Type B pancreatic cell (in vitro differentiated cells): ENCODE results near the gene FER. TPM values are rescaled to one million over a fixed set of nuclear protein-coding genes. Genes with fewer than 3 reads are reported as not detected.

Experiments
- DNase-seq: peaks from one replicate; pipeline ENCODE4 v3.0.0; 2021; ENCODE audit warnings: mixed read lengths; ENCODE audit not compliant: unreplicated experiment; ENCODE audit errors: extremely low spot score
- H3K27ac Mint-ChIP-seq: 2 replicates; pipeline ENCODE4 v1.8.0; 2021; ENCODE audit warnings: mild to moderate bottlenecking, mixed read lengths
- H3K27me3 Mint-ChIP-seq: 2 replicates; pipeline ENCODE4 v1.8.0; 2021; ENCODE audit warnings: mixed read lengths
- H3K36me3 Mint-ChIP-seq: 2 replicates; pipeline ENCODE4 v1.8.0; 2021; ENCODE audit warnings: mixed read lengths
- H3K4me1 Mint-ChIP-seq: one replicate; pipeline ENCODE4 v1.8.0; 2021; ENCODE audit warnings: mixed read lengths; ENCODE audit not compliant: unreplicated experiment
- H3K4me3 Mint-ChIP-seq: 2 replicates; pipeline ENCODE4 v1.8.0; 2021; ENCODE audit warnings: mild to moderate bottlenecking, mixed read lengths
- H3K9me3 Mint-ChIP-seq: 2 replicates; pipeline ENCODE4 v1.8.0; 2021; ENCODE audit warnings: mixed read lengths
- total RNA-seq: library from RNA; stranded (reverse); gene quantifications from 2 replicates; pipeline ENCODE4 v1.2.1, GENCODE V29; 2021; ENCODE audit warnings: low replicate concordance
- TF ChIP-seq, protein P1 (sequence below): fragments of 200-600 bp; sonication (generic); conservative IDR thresholded peaks from 2 replicates; pipeline ENCODE4 v1.5.0; 2021; ENCODE audit warnings: antibody characterized with exemption, mild to moderate bottlenecking

The FER gene
- total RNA-seq, 1 donor from 2014 or later = 29.7 TPM

GRCh38 chr5:109160468-109160867 is 412.8 kb downstream of the FER start:
- H3K36me3 Mint-ChIP-seq = peaks cover 3% of the 10 kb centered on the region
- DNase-seq = no peak
- H3K4me3 Mint-ChIP-seq = no peak overlapping the region
- no peaks in the 10 kb centered on the region for H3K4me1 Mint-ChIP-seq
- no peaks in the 10 kb centered on the region for H3K9me3 Mint-ChIP-seq
- TF ChIP-seq, protein P1, sequence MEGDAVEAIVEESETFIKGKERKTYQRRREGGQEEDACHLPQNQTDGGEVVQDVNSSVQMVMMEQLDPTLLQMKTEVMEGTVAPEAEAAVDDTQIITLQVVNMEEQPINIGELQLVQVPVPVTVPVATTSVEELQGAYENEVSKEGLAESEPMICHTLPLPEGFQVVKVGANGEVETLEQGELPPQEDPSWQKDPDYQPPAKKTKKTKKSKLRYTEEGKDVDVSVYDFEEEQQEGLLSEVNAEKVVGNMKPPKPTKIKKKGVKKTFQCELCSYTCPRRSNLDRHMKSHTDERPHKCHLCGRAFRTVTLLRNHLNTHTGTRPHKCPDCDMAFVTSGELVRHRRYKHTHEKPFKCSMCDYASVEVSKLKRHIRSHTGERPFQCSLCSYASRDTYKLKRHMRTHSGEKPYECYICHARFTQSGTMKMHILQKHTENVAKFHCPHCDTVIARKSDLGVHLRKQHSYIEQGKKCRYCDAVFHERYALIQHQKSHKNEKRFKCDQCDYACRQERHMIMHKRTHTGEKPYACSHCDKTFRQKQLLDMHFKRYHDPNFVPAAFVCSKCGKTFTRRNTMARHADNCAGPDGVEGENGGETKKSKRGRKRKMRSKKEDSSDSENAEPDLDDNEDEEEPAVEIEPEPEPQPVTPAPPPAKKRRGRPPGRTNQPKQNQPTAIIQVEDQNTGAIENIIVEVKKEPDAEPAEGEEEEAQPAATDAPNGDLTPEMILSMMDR = no peak
- H3K27me3 Mint-ChIP-seq = no peaks in the 10 kb centered on the region
- H3K27ac Mint-ChIP-seq = no peak overlapping the region

DNA sequence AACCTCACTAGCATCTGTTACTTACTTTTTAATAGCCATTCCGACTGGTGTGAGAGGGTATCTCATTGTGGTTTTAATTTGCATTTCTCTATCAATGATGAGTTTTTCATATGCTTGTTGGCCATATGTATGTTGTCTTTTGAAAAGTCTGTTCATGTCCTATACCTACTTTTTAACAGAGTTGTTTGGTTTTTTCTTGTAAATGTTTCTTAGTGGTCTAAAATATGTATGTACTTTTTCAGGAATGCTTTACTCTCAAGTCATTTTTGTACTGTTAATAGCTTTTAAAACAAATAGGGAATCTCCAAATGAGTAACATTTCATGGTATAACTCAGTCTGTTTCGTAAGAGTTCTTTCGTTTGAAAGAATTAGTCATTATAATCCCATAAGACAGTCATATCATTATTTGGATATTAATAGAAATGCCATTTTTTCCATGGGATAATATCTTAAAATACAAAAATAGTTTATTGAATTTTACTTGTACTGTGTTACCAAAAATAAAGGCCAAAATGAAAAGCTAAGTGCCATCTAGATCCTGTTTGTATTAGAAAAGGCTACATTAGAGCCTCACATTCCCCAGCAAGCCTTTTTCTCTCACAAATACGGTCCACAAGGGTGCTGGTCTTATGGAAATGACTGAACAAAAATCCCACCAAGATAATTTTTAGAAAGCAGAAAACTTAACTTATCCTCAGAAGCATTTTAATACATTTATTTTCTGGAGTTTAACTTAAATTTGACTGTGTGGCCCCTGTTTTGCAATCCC is 414.4 kb downstream of the FER start:
- Mint-ChIP-seq H3K4me3 (no peak overlapping the region), H3K27me3 (no peaks in the 10 kb centered on the region), H3K4me1 (no peaks in the 10 kb centered on the region), H3K36me3 (peaks cover 3% of the 10 kb centered on the region), H3K9me3 (no peaks in the 10 kb centered on the region), H3K27ac (no peak overlapping the region)
- TF ChIP-seq, protein P1 = no peak
- no peak for DNase-seq

GRCh38 chr5:109163336-109163735 is 415.6 kb downstream of the FER start:
- H3K4me3 Mint-ChIP-seq = no peak overlapping the region
- no peak for DNase-seq
- no peak overlapping the region for H3K27ac Mint-ChIP-seq
- TF ChIP-seq, protein P1 = no peak
- H3K9me3 Mint-ChIP-seq = no peaks in the 10 kb centered on the region
- no peaks in the 10 kb centered on the region for H3K4me1 Mint-ChIP-seq
- H3K27me3 Mint-ChIP-seq = no peaks in the 10 kb centered on the region
- no peaks in the 10 kb centered on the region for H3K36me3 Mint-ChIP-seq

GRCh38 chr5:109164001-109164400 is 416.3 kb downstream of the FER start:
- no peak for DNase-seq
- no peak overlapping the region for H3K27ac Mint-ChIP-seq
- no peak overlapping the region for H3K4me3 Mint-ChIP-seq
- no peaks in the 10 kb centered on the region for H3K36me3 Mint-ChIP-seq
- no peaks in the 10 kb centered on the region for H3K27me3 Mint-ChIP-seq
- H3K9me3 Mint-ChIP-seq = no peaks in the 10 kb centered on the region
- no peaks in the 10 kb centered on the region for H3K4me1 Mint-ChIP-seq
- TF ChIP-seq, protein P1 = no peak

DNA sequence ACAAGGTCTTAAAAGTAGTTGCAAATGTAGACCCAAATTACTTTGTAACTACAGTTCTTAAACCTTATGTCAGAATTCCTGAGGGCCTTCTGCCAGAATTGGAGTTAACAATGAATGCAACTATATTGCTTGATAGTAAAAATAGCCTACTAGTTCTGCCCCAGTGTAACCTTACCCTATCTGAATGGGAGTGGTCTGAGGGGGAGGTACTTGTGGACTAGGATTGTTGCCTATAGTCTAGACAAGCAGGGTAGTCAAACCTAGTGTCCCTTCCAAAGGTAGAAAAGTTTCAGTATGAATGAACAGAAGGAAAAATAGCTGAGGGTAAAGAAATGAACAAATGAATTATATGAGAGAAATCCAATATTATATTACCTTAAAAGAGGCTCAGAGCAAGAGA is 419.9 kb downstream of the FER start:
- no peaks in the 10 kb centered on the region for H3K9me3 Mint-ChIP-seq
- H3K27ac Mint-ChIP-seq = no peak overlapping the region
- TF ChIP-seq, protein P1 = no peak
- no peak for DNase-seq
- no peaks in the 10 kb centered on the region for H3K36me3 Mint-ChIP-seq
- no peak overlapping the region for H3K4me3 Mint-ChIP-seq
- H3K27me3 Mint-ChIP-seq = no peaks in the 10 kb centered on the region
- H3K4me1 Mint-ChIP-seq = no peaks in the 10 kb centered on the region
